OCI-LY7 (cell line): Measurements from ENCODE around the gene EMC9. TPM values are rescaled to one million over a fixed set of nuclear protein-coding genes. Genes with fewer than 3 reads are reported as not detected.

Experiments
- BruUV-seq: library from RNA; stranded (reverse); fragments of 400-500 nt; replicated peaks from 2 replicates; lab custom pipeline; 2021; lab: Mats Ljungman, UMichigan
- CTCF ChIA-PET: fragments of 300-600 bp; sonication (Branson Sonifier 250); formaldehyde crosslinking; loops from one replicate; lab custom pipeline; 2022; ENCODE audit warnings: antibody characterized with exemption; ENCODE audit not compliant: unreplicated experiment; lab: Charles Lee
- POLR2A ChIA-PET: fragments of 300-600 bp; sonication (Branson Sonifier 250); formaldehyde crosslinking; loops from one replicate; lab custom pipeline; 2022; ENCODE audit warnings: antibody characterized with exemption; lab: Charles Lee
- DNase-seq: peaks from one replicate; pipeline ENCODE4 v3.0.0-alpha.2; 2015; ENCODE audit warnings: low spot score
- H2AFZ ChIP-seq: fragments of 200-600 bp; sonication (generic), shearing (Covaris generic); 2 replicates; pipeline ENCODE4 v1.6.1; 2014; ENCODE audit warnings: mild to moderate bottlenecking, antibody characterized with exemption, low read length, moderate library complexity
- H3K27ac ChIP-seq: fragments of 200-600 bp; sonication (generic); 2 replicates; pipeline ENCODE4 v1.5.1; 2014; ENCODE audit warnings: mixed run types, low read depth, mild to moderate bottlenecking, moderate library complexity, low read length, inconsistent platforms; ENCODE audit not compliant: poor library complexity, severe bottlenecking
- H3K36me3 ChIP-seq: fragments of 200-600 bp; sonication (generic); 2 replicates; pipeline ENCODE4 v1.6.1; 2014; ENCODE audit warnings: mild to moderate bottlenecking, antibody characterized with exemption, low read length, moderate library complexity, mixed read lengths; ENCODE audit not compliant: insufficient read depth
- H3K4me1 ChIP-seq: fragments of 200-600 bp; sonication (generic); 2 replicates; pipeline ENCODE4 v1.5.1; 2014; ENCODE audit warnings: mild to moderate bottlenecking, low read length; ENCODE audit not compliant: insufficient read depth, poor library complexity, severe bottlenecking
- H3K4me2 ChIP-seq: fragments of 200-600 bp; sonication (generic); 2 replicates; pipeline ENCODE4 v1.6.1; 2014; ENCODE audit warnings: mild to moderate bottlenecking, low read length
- H3K4me3 ChIP-seq: fragments of 200-600 bp; sonication (generic); 2 replicates; pipeline ENCODE4 v1.5.1; 2014; ENCODE audit warnings: mild to moderate bottlenecking, low read depth, low read length; ENCODE audit not compliant: poor library complexity, severe bottlenecking
- H3K79me2 ChIP-seq: fragments of 200-600 bp; sonication (generic); 2 replicates; pipeline ENCODE4 v1.6.1; 2016; ENCODE audit warnings: low read depth, mild to moderate bottlenecking, low read length, moderate library complexity, mixed read lengths; ENCODE audit not compliant: insufficient read depth
- H3K9me2 ChIP-seq: fragments of 200-600 bp; sonication (generic); 2 replicates; pipeline ENCODE4 v1.6.1; 2016; ENCODE audit warnings: mild to moderate bottlenecking, low read length, mixed read lengths; ENCODE audit not compliant: insufficient read depth
- H3K9me3 ChIP-seq: fragments of 200-600 bp; sonication (generic); 2 replicates; pipeline ENCODE4 v1.6.1; 2014; ENCODE audit warnings: mild to moderate bottlenecking, mixed run types, low read length, mixed read lengths
- H4K20me1 ChIP-seq: fragments of 200-600 bp; sonication (generic); 2 replicates; pipeline ENCODE4 v1.6.1; 2014; ENCODE audit warnings: mild to moderate bottlenecking, antibody characterized with exemption, low read length, moderate library complexity, mixed read lengths; ENCODE audit not compliant: insufficient read depth
- EZH2phosphoT487 ChIP-seq: fragments of 200-600 bp; sonication (generic); IDR thresholded peaks from 2 replicates; pipeline ENCODE4 v1.6.1; 2018; ENCODE audit warnings: low read depth, borderline replicate concordance, mild to moderate bottlenecking, mixed run types, antibody characterized with exemption, low read length, moderate library complexity, mixed read lengths
- intact Hi-C: fragments of 100-400 bp; cut with micrococcal nuclease; formaldehyde crosslinking; loops from one replicate; pipeline ENCODE4 v1.10.0; 2022; ENCODE audit not compliant: unreplicated experiment
- total RNA-seq, 2 experiments: library from RNA; depleted of rRNA in 1 of 2; stranded (reverse); fragments of >200 nt in 1 of 2; shearing (Covaris generic) in 1 of 2; gene quantifications; 2 replicates each; pipeline ENCODE4 v1.2.3, GENCODE V29; 2014 to 2022
- TF ChIP-seq, protein P1 (sequence below): fragments of 200-600 bp; sonication (generic); conservative IDR thresholded peaks from 2 replicates; pipeline ENCODE4 v1.5.1; 2014; ENCODE audit warnings: mild to moderate bottlenecking, antibody characterized with exemption, low read length, moderate library complexity, mixed read lengths

EMC9 gene
- total RNA-seq, 2 experiments from 2014 or later: 72.0 to 74.8 TPM

DNA sequence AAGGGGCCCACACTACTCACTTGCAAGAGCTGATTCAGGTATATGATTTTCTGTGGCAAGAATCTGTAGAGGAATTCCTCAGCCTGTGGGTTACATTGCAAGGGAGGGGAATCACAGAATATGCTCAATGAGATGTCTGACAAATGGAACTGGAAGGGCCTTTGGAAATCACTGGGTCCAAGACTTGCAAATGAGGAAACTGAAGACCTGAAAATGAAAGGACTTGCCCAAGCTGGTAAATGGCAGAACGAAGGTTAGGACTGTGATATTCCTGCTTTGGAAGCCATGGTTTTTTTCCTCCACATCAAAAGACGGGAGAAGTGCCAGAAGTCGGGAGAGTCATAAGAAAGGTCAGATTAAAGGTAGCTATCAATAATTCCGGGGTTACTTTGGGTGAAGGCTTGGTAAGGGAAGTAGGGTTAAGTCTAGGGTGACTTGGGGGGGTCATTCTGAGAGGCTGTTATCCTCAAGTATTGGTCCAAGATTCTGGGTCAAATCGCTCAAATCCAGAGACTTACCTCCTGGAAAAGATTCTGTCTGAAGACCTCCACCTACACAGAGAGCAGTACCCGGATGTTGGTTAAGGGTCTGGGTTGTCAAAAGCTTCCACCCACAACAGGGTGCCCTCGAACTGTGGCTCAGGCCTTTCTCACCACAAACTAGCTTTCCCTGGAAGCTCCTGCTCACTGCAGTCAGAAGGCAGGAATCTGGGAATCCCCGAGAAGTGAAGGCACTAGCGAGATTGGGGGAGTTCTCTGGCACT, 4.5 kb upstream of the EMC9 start:
- Histone ChIP-seq H4K20me1 (no peaks in the 10 kb centered on the region), H3K4me2 (peak overlapping the region; percentile 96), H3K4me3 (peak overlapping the region; percentile 94), H3K36me3 (peaks cover 44% of the 10 kb centered on the region), H3K4me1 (peaks cover 25% of the 10 kb centered on the region), H3K9me2 (no peaks in the 10 kb centered on the region), H3K79me2 (peaks cover 20% of the 10 kb centered on the region; the same call in 1 of the 2 replicates), H3K9me3 (no peaks in the 10 kb centered on the region), H3K27ac (peak overlapping the region; percentile 82), H2AFZ (peak overlapping the region; percentile 48; the same call in 1 of the 2 replicates)
- intact Hi-C loops: loop anchor here (1.0 to 10.0 kb wide), 4 partner anchors 52 to 841 kb away; partner anchors contain the start of genes BCL2L2, CHMP4A, PCK2 and PPP1R3E
- TF ChIP-seq, protein P1, sequence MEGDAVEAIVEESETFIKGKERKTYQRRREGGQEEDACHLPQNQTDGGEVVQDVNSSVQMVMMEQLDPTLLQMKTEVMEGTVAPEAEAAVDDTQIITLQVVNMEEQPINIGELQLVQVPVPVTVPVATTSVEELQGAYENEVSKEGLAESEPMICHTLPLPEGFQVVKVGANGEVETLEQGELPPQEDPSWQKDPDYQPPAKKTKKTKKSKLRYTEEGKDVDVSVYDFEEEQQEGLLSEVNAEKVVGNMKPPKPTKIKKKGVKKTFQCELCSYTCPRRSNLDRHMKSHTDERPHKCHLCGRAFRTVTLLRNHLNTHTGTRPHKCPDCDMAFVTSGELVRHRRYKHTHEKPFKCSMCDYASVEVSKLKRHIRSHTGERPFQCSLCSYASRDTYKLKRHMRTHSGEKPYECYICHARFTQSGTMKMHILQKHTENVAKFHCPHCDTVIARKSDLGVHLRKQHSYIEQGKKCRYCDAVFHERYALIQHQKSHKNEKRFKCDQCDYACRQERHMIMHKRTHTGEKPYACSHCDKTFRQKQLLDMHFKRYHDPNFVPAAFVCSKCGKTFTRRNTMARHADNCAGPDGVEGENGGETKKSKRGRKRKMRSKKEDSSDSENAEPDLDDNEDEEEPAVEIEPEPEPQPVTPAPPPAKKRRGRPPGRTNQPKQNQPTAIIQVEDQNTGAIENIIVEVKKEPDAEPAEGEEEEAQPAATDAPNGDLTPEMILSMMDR: no peak
- no peak for TF ChIP-seq EZH2phosphoT487
- peak; percentile 52 for DNase-seq
- BruUV-seq: TSS peak; percentile 63
- POLR2A ChIA-PET: interaction anchor here (1.4 to 3.9 kb wide), 8 partner anchors 9 to 97 kb away, joined by 4 to 32 read pairs (median 12); partner anchors contain the start of genes DCAF11, IRF9, NRL and PCK2
- CTCF ChIA-PET: interaction anchor here (0.7 to 1.3 kb wide), 3 partner anchors 15 to 97 kb away, joined by 3 to 4 read pairs (median 3); partner anchors contain the start of genes IRF9 and TINF2

DNA sequence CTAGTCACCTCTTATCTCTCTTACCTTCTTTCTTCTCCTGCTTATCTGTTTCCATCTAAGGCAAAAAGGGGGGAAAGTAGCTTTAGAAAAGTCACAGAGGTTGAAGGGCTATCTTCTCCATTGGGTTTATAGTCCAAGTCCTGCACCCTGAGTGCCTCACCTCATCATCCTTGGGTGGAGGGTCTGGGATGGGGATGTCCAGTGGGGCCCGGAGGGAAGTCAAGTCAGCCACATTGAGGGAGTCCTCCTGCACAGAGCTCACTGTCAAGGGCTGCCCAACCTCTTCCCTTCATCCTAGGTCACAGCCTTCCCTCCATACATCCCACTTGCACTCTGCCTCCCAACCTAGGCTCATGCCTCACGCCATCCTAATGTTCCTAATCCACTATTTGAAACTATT, 3.8 kb upstream of the EMC9 start:
- TF ChIP-seq, protein P1: no peak
- no peak for TF ChIP-seq EZH2phosphoT487
- no peak overlapping the region for H2AFZ ChIP-seq
- ChIA-PET CTCF (interaction anchor here (0.7 kb wide), 1 partner anchor 16 kb away, joined by 3 read pairs; the partner anchor contains the start of gene IRF9), POLR2A (interaction anchor here (1.4 to 3.9 kb wide), 5 partner anchors 9 to 97 kb away, joined by 4 to 32 read pairs (median 20); partner anchors contain the start of genes DCAF11, NRL, PCK2 and PSME1)
- no peaks in the 10 kb centered on the region for H4K20me1 ChIP-seq
- intact Hi-C loops: loop anchor here (10.0 kb wide), 1 partner anchor 840 kb away; the partner anchor contains the start of genes BCL2L2 and PPP1R3E
- H3K4me2 ChIP-seq: peak overlapping the region; percentile 96
- no TSS peak for BruUV-seq
- H3K36me3 ChIP-seq: peaks cover 38% of the 10 kb centered on the region
- H3K9me3 ChIP-seq: no peaks in the 10 kb centered on the region
- H3K4me3 ChIP-seq: peak overlapping the region; percentile 94
- no peak for DNase-seq
- no peaks in the 10 kb centered on the region for H3K9me2 ChIP-seq
- H3K4me1 ChIP-seq: peaks cover 25% of the 10 kb centered on the region
- H3K79me2 ChIP-seq: peaks cover 27% of the 10 kb centered on the region; the same call in 1 of the 2 replicates
- no peak overlapping the region for H3K27ac ChIP-seq
